Peyer's patch (tissue), 4 donors: ENCODE measurements around the gene ING3. TPM values are rescaled to one million over a fixed set of nuclear protein-coding genes. Genes with fewer than 3 reads are reported as not detected.
A peak's percentile ranks its signal among the peaks of the same experiment; 100 is the strongest.

Source experiments
- DNase-seq, 3 donors: peaks; one replicate each; pipeline ENCODE4 v3.0.0-alpha.2; 2017 to 2019
- H3K27ac ChIP-seq, 4 donors: fragments of 200-600 bp; sonication (generic); one replicate each; pipeline ENCODE4 v1.5.1; 2016 to 2019
- H3K27me3 ChIP-seq, 2 donors: fragments of 200-600 bp; sonication (generic); one replicate each; pipeline ENCODE4 v1.5.1; 2019
- H3K36me3 ChIP-seq, 3 donors: fragments of 200-600 bp; sonication (generic); one replicate each; pipeline ENCODE4 v1.5.1; 2016 to 2019
- H3K4me1 ChIP-seq, 4 donors: fragments of 200-600 bp; sonication (generic); one replicate each; pipeline ENCODE4 v1.5.1; 2016 to 2019
- H3K4me3 ChIP-seq, 4 donors: fragments of 200-600 bp; sonication (generic); 1 replicate in 3 of 4; 2 replicates in 1 of 4; pipeline ENCODE4 v1.5.1; 2016 to 2019; ENCODE audit warnings: mild to moderate bottlenecking in 1 of 4
- H3K9me3 ChIP-seq, 4 donors: fragments of 200-600 bp; sonication (generic); one replicate each; pipeline ENCODE4 v1.5.1; 2016 to 2019; ENCODE audit warnings: mild to moderate bottlenecking in 1 of 4
- CTCF ChIP-seq, 6 experiments: fragments of 450-650 bp in 4 of 6; fragments of 200-600 bp in 2 of 6; sonication (generic) in 1 of 6; IDR thresholded peaks; one replicate each; pipeline ENCODE4 v1.5.1; 2017 to 2019; ENCODE audit warnings: antibody characterized with exemption in 6 of 6, mild to moderate bottlenecking in 3 of 6, moderate library complexity in 1 of 6
- POLR2A ChIP-seq, 2 donors: fragments of 450-650 bp; IDR thresholded peaks; one replicate each; pipeline ENCODE4 v1.5.1; 2017; ENCODE audit warnings: antibody characterized with exemption in 2 of 2, mild to moderate bottlenecking in 2 of 2, moderate library complexity in 2 of 2
- total RNA-seq, 4 donors: library from RNA; depleted of rRNA; stranded (reverse); fragments of >200 nt; gene quantifications; one replicate each; pipeline ENCODE4 v1.1.0, GENCODE V29; 2016

Gene ING3
- total RNA-seq, 4 donors from 2014 or later: 17.9 to 24.8 (median 22.7) TPM

DNA sequence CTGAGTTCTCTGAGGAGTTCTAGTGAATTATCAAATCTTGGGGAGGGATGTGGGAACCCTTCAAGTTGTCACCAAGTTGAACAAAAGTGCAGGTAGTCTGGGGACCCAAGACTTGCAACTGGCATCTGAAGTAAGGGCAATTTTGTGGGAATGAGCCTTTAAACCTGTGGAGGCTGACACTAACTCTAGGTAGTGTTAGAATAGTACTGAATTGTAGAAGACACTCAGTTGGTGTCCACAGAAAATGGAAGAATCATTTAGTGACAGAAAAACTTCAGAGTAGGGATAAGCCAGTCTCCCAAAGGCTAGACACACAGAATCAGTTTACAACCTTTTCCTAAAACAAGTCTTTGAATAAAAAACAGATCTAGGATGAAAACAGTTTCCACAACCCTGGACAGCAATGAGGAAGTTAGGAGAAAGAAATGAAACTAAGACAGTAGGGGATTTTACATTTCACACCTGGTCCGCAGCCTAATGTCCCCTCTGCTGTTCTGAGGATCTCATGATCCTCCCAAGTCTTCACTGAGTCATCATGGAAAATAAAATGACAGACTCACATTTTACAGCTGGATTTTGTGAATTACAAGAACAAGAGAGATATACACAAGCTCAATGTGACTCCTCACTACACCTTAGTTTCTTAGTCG is 23.0 kb upstream of the ING3 start:
- no peak for TF ChIP-seq POLR2A (IDR thresholded peaks at IDR 0.05)
- TF ChIP-seq CTCF (IDR thresholded peaks at IDR 0.05): no peak
- no peak for DNase-seq
- Histone ChIP-seq H3K4me3 (no peak overlapping the region), H3K9me3 (no peaks in the 10 kb centered on the region), H3K27ac (no peak overlapping the region), H3K4me1 (no peaks in the 10 kb centered on the region), H3K27me3 (no peaks in the 10 kb centered on the region), H3K36me3 (no peaks in the 10 kb centered on the region)

GRCh38 chr7:120931243-120931642 is 19.3 kb upstream of the ING3 start:
- Histone ChIP-seq H3K27ac (no peak overlapping the region), H3K4me3 (no peak overlapping the region), H3K9me3 (no peaks in the 10 kb centered on the region), H3K36me3 (no peaks in the 10 kb centered on the region), H3K27me3 (no peaks in the 10 kb centered on the region), H3K4me1 (no peaks in the 10 kb centered on the region)
- no peak for DNase-seq
- no peak for TF ChIP-seq POLR2A (IDR thresholded peaks at IDR 0.05)

DNA sequence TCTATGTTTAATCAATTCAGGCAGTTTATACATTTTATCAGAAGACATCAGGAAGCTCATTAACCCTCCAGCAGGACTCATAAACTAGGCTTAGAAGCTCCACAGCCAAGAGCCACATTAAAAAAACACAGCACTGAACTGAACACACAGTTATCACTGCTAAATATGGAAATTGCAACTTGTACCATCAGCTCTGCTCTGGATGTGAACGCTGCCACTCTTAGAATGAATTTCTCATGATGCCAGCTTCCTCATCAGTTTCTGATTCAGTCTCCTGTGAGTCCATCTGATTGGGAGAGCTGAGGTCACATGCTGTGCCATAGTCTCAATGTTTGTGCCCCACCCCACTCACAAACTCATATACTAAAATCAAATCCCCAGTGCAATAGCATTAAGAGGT is 17.1 kb upstream of the ING3 start:
- Histone ChIP-seq H3K4me1 (no peaks in the 10 kb centered on the region), H3K36me3 (no peaks in the 10 kb centered on the region), H3K9me3 (no peaks in the 10 kb centered on the region), H3K27ac (no peak overlapping the region), H3K27me3 (no peaks in the 10 kb centered on the region), H3K4me3 (no peak overlapping the region)
- no peak for DNase-seq
- TF ChIP-seq POLR2A (IDR thresholded peaks at IDR 0.05) (no peak), CTCF (IDR thresholded peaks at IDR 0.05) (no peak)

GRCh38 chr7:120939345-120939744 is 11.2 kb upstream of the ING3 start:
- H3K4me3 ChIP-seq: no peak overlapping the region
- no peaks in the 10 kb centered on the region for H3K9me3 ChIP-seq
- no peak overlapping the region for H3K27ac ChIP-seq
- no peak for DNase-seq
- H3K4me1 ChIP-seq: no peaks in the 10 kb centered on the region
- no peaks in the 10 kb centered on the region for H3K36me3 ChIP-seq
- no peaks in the 10 kb centered on the region for H3K27me3 ChIP-seq
- TF ChIP-seq POLR2A (IDR thresholded peaks at IDR 0.05): no peak
- TF ChIP-seq CTCF (IDR thresholded peaks at IDR 0.05): no peak

DNA sequence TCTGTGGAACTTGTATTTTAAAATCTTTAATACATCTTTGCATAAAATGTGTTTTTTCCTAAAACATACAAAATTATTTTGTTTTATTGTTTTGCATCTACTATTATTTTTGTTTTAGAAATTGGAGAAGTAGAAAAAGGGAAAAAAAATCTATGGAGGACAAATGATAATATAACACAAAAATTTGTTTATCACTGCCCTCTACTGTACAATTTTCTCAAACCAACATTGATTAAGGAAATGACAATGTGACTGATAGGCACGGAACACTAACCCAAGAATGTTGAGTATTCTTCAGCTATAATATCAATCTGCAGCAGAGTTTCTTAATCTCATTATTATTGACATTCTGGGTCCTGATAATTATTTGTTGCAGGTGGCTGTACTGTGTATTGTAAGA is 9.5 kb upstream of the ING3 start:
- no peaks in the 10 kb centered on the region for H3K4me1 ChIP-seq
- DNase-seq: no peak
- no peak overlapping the region for H3K4me3 ChIP-seq
- no peak overlapping the region for H3K27ac ChIP-seq
- H3K27me3 ChIP-seq: no peaks in the 10 kb centered on the region
- H3K9me3 ChIP-seq: no peaks in the 10 kb centered on the region
- TF ChIP-seq POLR2A (IDR thresholded peaks at IDR 0.05) (no peak), CTCF (IDR thresholded peaks at IDR 0.05) (peak in 4 of 6 experiments; percentile 38 to 66 (median 56))
- H3K36me3 ChIP-seq: no peaks in the 10 kb centered on the region

DNA sequence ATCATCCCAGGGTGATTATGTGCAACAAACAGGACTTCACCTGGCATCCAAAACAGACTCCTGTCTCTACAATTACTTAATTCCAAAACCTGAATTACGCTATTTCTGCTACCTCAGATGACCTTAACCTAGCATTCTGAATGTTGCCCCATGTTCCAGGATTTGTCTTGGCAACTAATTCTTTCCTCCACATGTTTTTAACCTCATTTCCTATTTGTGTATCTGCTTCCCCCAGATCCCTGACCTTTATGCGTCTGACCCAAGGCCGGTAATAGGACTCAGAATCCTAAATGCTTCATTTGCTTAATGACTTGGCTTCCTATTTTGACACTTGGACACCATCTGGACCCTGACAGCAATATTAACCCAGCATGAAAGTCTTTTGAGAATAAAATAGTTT is 8.7 kb upstream of the ING3 start:
- Histone ChIP-seq H3K9me3 (no peaks in the 10 kb centered on the region), H3K4me3 (no peak overlapping the region), H3K4me1 (no peaks in the 10 kb centered on the region), H3K27ac (no peak overlapping the region), H3K27me3 (no peaks in the 10 kb centered on the region), H3K36me3 (no peaks in the 10 kb centered on the region)
- TF ChIP-seq POLR2A (IDR thresholded peaks at IDR 0.05) (no peak), CTCF (IDR thresholded peaks at IDR 0.05) (no peak)
- DNase-seq: no peak
